Measurements from ENCODE around the gene NEDD4L.

NEDD4L gene

GRCh38 chr18:58349650-58350049 lies 305.6 kb downstream of the NEDD4L start:
- DNase-seq (ENCODE audit: low read depth): no peak

- DNase-seq (ENCODE audit: low read depth): no peak
Measured at GRCh38 chr18:58350526-58350925, 306.5 kb downstream of the NEDD4L start.

GRCh38 chr18:58351776-58352175 lies 307.8 kb downstream of the NEDD4L start:
- no peak for DNase-seq (ENCODE audit: low read depth)

GRCh38 chr18:58353581-58353980 lies 309.6 kb downstream of the NEDD4L start:
- DNase-seq (ENCODE audit: low read depth): no peak

GRCh38 chr18:58354051-58354450 lies 310.0 kb downstream of the NEDD4L start:
- DNase-seq (ENCODE audit: low read depth): no peak

GRCh38 chr18:58354791-58355190 lies 310.8 kb downstream of the NEDD4L start:
- no peak for DNase-seq (ENCODE audit: low read depth)

- DNase-seq (ENCODE audit: low read depth): no peak
Measured at GRCh38 chr18:58355243-58355642, 311.2 kb downstream of the NEDD4L start.

GRCh38 chr18:58359218-58359617 lies 315.2 kb downstream of the NEDD4L start:
- no peak for DNase-seq (ENCODE audit: low read depth)

GRCh38 chr18:58359620-58360019 lies 315.6 kb downstream of the NEDD4L start:
- no peak for DNase-seq (ENCODE audit: low read depth)

- no peak for DNase-seq (ENCODE audit: low read depth)
Measured at GRCh38 chr18:58360324-58360723, 316.3 kb downstream of the NEDD4L start.

GRCh38 chr18:58361212-58361611 lies 317.2 kb downstream of the NEDD4L start:
- no peak for DNase-seq (ENCODE audit: low read depth)

- DNase-seq (ENCODE audit: low read depth): no peak
Measured at GRCh38 chr18:58362027-58362575, 318.1 kb downstream of the NEDD4L start.

- no peak for DNase-seq (ENCODE audit: low read depth)
Measured at GRCh38 chr18:58362829-58363271, 318.8 kb downstream of the NEDD4L start.

GRCh38 chr18:58363767-58364540 lies 319.9 kb downstream of the NEDD4L start:
- no peak for DNase-seq (ENCODE audit: low read depth)

- no peak for DNase-seq (ENCODE audit: low read depth)
Measured at GRCh38 chr18:58364876-58365528, 321.0 kb downstream of the NEDD4L start.

- DNase-seq (ENCODE audit: low read depth): no peak
Measured at GRCh38 chr18:58367425-58368140, 323.6 kb downstream of the NEDD4L start.

- DNase-seq (ENCODE audit: low read depth): no peak
Measured at GRCh38 chr18:58369616-58370015, 325.6 kb downstream of the NEDD4L start.

- DNase-seq (ENCODE audit: low read depth): no peak
Measured at GRCh38 chr18:58370038-58370580, 326.1 kb downstream of the NEDD4L start.

GRCh38 chr18:58370612-58371011 lies 326.6 kb downstream of the NEDD4L start:
- DNase-seq (ENCODE audit: low read depth): no peak

- DNase-seq (ENCODE audit: low read depth): no peak
Measured at GRCh38 chr18:58373481-58373880, 329.5 kb downstream of the NEDD4L start.

- no peak for DNase-seq (ENCODE audit: low read depth)
Measured at GRCh38 chr18:58375051-58375450, 331.0 kb downstream of the NEDD4L start.
